ENCODE results near the gene DENND4B.

DNA sequence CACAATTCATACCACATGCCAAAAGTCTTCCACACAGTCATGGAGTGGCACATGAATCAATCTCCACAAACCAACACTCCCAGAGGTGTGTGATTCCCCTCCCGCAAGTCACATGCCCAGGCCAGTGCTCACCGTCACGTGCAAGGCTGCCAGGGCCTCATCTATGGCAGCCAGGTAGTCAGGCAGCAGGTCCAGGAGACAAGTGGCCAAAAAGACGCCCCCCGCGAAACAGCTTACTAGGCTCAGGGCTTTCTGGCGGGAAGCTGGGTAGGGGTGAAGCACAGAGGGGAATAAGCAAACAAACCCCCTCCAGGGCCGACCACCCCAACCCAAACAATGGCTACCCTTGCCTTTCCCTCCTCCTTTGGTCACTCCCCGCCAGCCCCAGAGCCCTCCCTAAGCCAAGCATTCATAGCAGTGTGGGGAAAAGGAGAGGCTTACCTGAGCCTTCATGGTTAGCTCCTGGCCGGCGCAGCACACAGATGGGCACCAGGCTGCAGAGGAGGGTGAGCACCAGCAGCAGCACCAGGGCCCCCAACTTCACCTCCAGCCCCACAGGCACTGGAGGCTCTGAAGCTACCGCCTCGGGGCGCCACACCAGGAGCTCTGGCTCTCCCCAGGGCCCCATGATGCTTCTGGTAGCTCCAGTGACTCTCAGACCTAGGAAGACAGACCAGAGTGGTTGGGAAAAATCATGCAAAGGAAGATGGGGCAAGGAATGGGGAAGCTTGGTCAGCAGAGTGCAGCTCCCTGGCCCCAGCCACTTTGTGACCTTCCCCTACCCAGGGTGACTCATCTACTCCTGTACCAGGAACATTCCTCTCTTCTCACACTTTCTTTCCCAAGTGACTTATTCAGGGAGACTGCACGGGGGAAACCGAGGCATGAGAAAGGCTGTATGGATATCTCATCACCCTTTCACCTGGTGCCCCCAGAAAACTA is 15.8 kb upstream of the DENND4B start:
- TF ChIP-seq, protein P1, sequence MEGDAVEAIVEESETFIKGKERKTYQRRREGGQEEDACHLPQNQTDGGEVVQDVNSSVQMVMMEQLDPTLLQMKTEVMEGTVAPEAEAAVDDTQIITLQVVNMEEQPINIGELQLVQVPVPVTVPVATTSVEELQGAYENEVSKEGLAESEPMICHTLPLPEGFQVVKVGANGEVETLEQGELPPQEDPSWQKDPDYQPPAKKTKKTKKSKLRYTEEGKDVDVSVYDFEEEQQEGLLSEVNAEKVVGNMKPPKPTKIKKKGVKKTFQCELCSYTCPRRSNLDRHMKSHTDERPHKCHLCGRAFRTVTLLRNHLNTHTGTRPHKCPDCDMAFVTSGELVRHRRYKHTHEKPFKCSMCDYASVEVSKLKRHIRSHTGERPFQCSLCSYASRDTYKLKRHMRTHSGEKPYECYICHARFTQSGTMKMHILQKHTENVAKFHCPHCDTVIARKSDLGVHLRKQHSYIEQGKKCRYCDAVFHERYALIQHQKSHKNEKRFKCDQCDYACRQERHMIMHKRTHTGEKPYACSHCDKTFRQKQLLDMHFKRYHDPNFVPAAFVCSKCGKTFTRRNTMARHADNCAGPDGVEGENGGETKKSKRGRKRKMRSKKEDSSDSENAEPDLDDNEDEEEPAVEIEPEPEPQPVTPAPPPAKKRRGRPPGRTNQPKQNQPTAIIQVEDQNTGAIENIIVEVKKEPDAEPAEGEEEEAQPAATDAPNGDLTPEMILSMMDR (conservative IDR thresholded peaks at IDR 0.05), result no peak
- TF ChIP-seq EZH2 (IDR thresholded peaks at IDR 0.05; ENCODE audit: low read depth), result no peak
